Astrocyte (in vitro differentiated cells and primary cell): ENCODE results near the gene PRDX3.

ENCODE experiments used
- CTCF ChIP-seq: IDR thresholded peaks from 2 replicates; pipeline ENCODE4 v1.5.1; 2011; ENCODE audit warnings: low read depth, mild to moderate bottlenecking, inconsistent platforms, low read length, moderate library complexity; ENCODE audit not compliant: insufficient read depth
- EZH2 ChIP-seq: IDR thresholded peaks from 2 replicates; pipeline ENCODE4 v1.6.1; 2012; ENCODE audit warnings: mild to moderate bottlenecking, low read length, inconsistent platforms; ENCODE audit not compliant: insufficient read depth

- TF ChIP-seq CTCF: no peak
- no peak for TF ChIP-seq EZH2
Observed at GRCh38 chr10:119190353-119190752, 11.7 kb upstream of the PRDX3 start.
